Pancreas (tissue), 10 donors: ENCODE measurements around the gene NACC2. TPM values are rescaled to one million over a fixed set of nuclear protein-coding genes. Genes with fewer than 3 reads are reported as not detected.

ENCODE experiments used
- ATAC-seq, 4 donors: fragments of 200-7000 bp; cut with Tn5 transposase; one replicate each; pipeline versions ENCODE4 v1.8.0 to v1.9.1; 2020; ENCODE audit warnings: mild to moderate bottlenecking in 4 of 4, moderate library complexity in 4 of 4
- DNase-seq, 6 donors: peaks; one replicate each; pipeline ENCODE4 v3.0.0-alpha.2; 2020
- FAIRE-seq: peaks from 2 replicates; lab custom pipeline; 2012; peaks lifted over from hg19 to GRCh38; lab: Jason Lieb, UNC
- H3K27ac ChIP-seq, 4 donors: fragments of 200-600 bp; sonication (generic); 1 replicate in 3 of 4; 2 replicates in 1 of 4; pipeline versions ENCODE4 v1.5.0 to v1.8.0; 2020
- H3K27me3 ChIP-seq, 4 donors: fragments of 200-600 bp; one replicate each; pipeline ENCODE4 v1.8.0; 2021
- H3K36me3 ChIP-seq, 3 donors: fragments of 200-600 bp; sonication (generic) in 1 of 3; one replicate each; pipeline versions ENCODE4 v1.5.0 to v1.8.0; 2020 to 2021
- H3K4me1 ChIP-seq, 3 donors: fragments of 200-600 bp; one replicate each; pipeline ENCODE4 v1.8.0; 2021
- H3K4me3 ChIP-seq, 4 donors: fragments of 200-600 bp; sonication (generic) in 2 of 4; one replicate each; pipeline versions ENCODE4 v1.5.0 to v1.8.0; 2020 to 2021
- H3K9me3 ChIP-seq, 4 donors: fragments of 200-600 bp; one replicate each; pipeline ENCODE4 v1.8.0; 2021
- WGBS, 2 donors: extraction: QIAGEN DNeasy Blood & Tissue Kit; methylation state at CpG; one replicate each; pipeline ENCODE4 v1.1.7; 2013; 5-methylcytosine and 5-hydroxymethylcytosine counted together
- intact Hi-C, 3 donors: fragments of 100-400 bp; cut with DNase I; formaldehyde crosslinking; loops; one replicate each; pipeline versions ENCODE4 v1.11.1 to v1.14.2; 2022
- polyA plus RNA-seq, 2 donors: library from polyadenylated mRNA; stranded (reverse); fragments of 200-250 nt; gene quantifications; one replicate each; pipeline ENCODE4 v1.2.3, GENCODE V29; 2013
- total RNA-seq, 6 donors: library from RNA; stranded (reverse); fragmentation: NEBNext Ultra II Directional in 4 of 6; extraction: Animal tissue kit (Norgen Biotek cat#: 25700) in 4 of 6; gene quantifications; one replicate each; pipeline versions ENCODE4 v1.2.1 to v1.2.4, GENCODE V29; 2021 to 2023
- TF ChIP-seq, protein P1 (sequence below), 4 donors: fragments of 200-600 bp; sonication (generic) in 3 of 4; IDR thresholded peaks; one replicate each; pipeline versions ENCODE4 v1.5.0 to v1.8.0; 2021; ENCODE audit warnings: antibody characterized with exemption in 4 of 4
- donor health status: healthy with polysubstance abuse.
- donor health status: DM: no; HTN: no; CAD: no; lungs with moderate emphysema.
- donor health status: DM: no; HTN: no; CAD: no.
- donor health status: control.
- donor health status: control.
- donor health status: Bipolar disorder and iron deficiency.
- donor health status: DM: yes; HTN: yes; CAD: no.
- donor health status: DM: no; HTN: no; CAD: no.
- donor health status: DM: no; HTN: no; CAD: no.
- donor health status: DM: yes; HTN: yes; CAD: no.

NACC2 gene
- total and polyA plus RNA-seq, 8 donors = 4.3 to 12.4 (median 8.2) TPM

GRCh38 chr9:136055715-136056545 lies 39.2 kb downstream of the NACC2 start:
- ATAC-seq = no peak
- Histone ChIP-seq H3K9me3 (no peaks in the 10 kb centered on the region), H3K4me1 (peaks cover 13 to 20% (median 16%) of the 10 kb centered on the region in 3 donors), H3K27ac (no peak overlapping the region), H3K36me3 (no peaks in the 10 kb centered on the region), H3K27me3 (no peaks in the 10 kb centered on the region), H3K4me3 (no peak overlapping the region)
- DNase-seq = no peak
- no peak for FAIRE-seq
- intact Hi-C loops = no loop called here
- 85% methylated on average over 29 to 30 of the region's 30 CpGs for WGBS, 2 donors
- TF ChIP-seq, protein P1, sequence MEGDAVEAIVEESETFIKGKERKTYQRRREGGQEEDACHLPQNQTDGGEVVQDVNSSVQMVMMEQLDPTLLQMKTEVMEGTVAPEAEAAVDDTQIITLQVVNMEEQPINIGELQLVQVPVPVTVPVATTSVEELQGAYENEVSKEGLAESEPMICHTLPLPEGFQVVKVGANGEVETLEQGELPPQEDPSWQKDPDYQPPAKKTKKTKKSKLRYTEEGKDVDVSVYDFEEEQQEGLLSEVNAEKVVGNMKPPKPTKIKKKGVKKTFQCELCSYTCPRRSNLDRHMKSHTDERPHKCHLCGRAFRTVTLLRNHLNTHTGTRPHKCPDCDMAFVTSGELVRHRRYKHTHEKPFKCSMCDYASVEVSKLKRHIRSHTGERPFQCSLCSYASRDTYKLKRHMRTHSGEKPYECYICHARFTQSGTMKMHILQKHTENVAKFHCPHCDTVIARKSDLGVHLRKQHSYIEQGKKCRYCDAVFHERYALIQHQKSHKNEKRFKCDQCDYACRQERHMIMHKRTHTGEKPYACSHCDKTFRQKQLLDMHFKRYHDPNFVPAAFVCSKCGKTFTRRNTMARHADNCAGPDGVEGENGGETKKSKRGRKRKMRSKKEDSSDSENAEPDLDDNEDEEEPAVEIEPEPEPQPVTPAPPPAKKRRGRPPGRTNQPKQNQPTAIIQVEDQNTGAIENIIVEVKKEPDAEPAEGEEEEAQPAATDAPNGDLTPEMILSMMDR (IDR thresholded peaks at IDR 0.05) = no peak

- no peak for ATAC-seq
- TF ChIP-seq, protein P1 (IDR thresholded peaks at IDR 0.05) = no peak
- no peak overlapping the region for H3K27ac ChIP-seq
- FAIRE-seq = no peak
- H3K9me3 ChIP-seq = no peaks in the 10 kb centered on the region
- H3K4me1 ChIP-seq = peaks cover 13 to 20% (median 16%) of the 10 kb centered on the region in 3 donors
- H3K36me3 ChIP-seq = no peaks in the 10 kb centered on the region
- no peak for DNase-seq
- H3K27me3 ChIP-seq = no peaks in the 10 kb centered on the region
- intact Hi-C loops = no loop called here
- no peak overlapping the region for H3K4me3 ChIP-seq
- WGBS, 2 donors = 83 to 86% methylated on average over 18 of the region's 18 CpGs
Measured at GRCh38 chr9:136054798-136055714, 40.0 kb downstream of the NACC2 start.

DNA sequence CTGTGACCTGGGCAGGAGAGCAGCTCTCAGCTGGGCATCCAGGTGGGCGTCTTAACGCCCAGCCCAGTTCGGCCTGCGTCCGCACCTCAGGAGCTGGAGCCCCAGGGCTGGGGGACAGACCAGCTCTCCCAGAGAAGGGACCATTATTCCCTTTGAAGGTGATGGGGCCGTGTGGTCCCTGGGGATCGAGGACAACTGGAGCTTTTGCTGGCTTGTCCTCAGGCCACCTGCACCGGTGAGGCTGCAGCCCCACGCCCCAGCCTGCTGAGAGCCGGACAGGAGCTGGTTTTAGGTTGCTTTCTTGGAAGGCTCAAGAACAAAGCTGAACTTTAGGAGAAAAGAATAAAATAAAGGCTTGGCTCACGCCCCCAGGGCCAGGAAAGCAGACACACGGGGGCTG lies 40.9 kb downstream of the NACC2 start:
- peak overlapping the region in 1 of 4 donors; percentile 20 for H3K27ac ChIP-seq
- H3K4me1 ChIP-seq = peaks cover 13 to 20% (median 16%) of the 10 kb centered on the region in 3 donors
- 89 to 93% methylated on average over 12 of the region's 12 CpGs for WGBS, 2 donors

GRCh38 chr9:136053757-136054142 lies 41.3 kb downstream of the NACC2 start:
- 81 to 82% methylated on average over 8 of the region's 8 CpGs for WGBS, 2 donors
- H3K4me1 ChIP-seq = peaks cover 13 to 20% (median 16%) of the 10 kb centered on the region in 3 donors
- peak overlapping the region; percentile 20 to 81 (median 76) for H3K27ac ChIP-seq
- H3K9me3 ChIP-seq = no peaks in the 10 kb centered on the region
- ATAC-seq (no peak), DNase-seq (peak in 2 of 6 donors; percentile 31 to 66), FAIRE-seq (no peak)
- intact Hi-C loops = no loop called here
- peaks cover 0 to 7% (median 0%) of the 10 kb centered on the region in 3 donors for H3K36me3 ChIP-seq
- no peaks in the 10 kb centered on the region for H3K27me3 ChIP-seq
- H3K4me3 ChIP-seq = no peak overlapping the region
- TF ChIP-seq, protein P1 (IDR thresholded peaks at IDR 0.05) = no peak

More for the DNA sequence above, 40.9 kb downstream of the NACC2 start:
- TF ChIP-seq, protein P1 (IDR thresholded peaks at IDR 0.05) = no peak
- Histone ChIP-seq H3K36me3 (peaks cover 0 to 7% (median 0%) of the 10 kb centered on the region in 3 donors), H3K27me3 (no peaks in the 10 kb centered on the region), H3K4me3 (no peak overlapping the region), H3K9me3 (no peaks in the 10 kb centered on the region)
- FAIRE-seq (no peak), DNase-seq (no peak), ATAC-seq (no peak)
- intact Hi-C loops = no loop called here
